ENCODE measurements around the gene SUCNR1.

DNA sequence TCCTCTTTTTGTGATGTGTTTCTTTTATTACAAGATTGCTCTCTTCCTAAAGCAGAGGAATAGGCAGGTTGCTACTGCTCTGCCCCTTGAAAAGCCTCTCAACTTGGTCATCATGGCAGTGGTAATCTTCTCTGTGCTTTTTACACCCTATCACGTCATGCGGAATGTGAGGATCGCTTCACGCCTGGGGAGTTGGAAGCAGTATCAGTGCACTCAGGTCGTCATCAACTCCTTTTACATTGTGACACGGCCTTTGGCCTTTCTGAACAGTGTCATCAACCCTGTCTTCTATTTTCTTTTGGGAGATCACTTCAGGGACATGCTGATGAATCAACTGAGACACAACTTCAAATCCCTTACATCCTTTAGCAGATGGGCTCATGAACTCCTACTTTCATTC lies 7.7 kb downstream of the SUCNR1 start:
- TF ChIP-seq, protein P1, sequence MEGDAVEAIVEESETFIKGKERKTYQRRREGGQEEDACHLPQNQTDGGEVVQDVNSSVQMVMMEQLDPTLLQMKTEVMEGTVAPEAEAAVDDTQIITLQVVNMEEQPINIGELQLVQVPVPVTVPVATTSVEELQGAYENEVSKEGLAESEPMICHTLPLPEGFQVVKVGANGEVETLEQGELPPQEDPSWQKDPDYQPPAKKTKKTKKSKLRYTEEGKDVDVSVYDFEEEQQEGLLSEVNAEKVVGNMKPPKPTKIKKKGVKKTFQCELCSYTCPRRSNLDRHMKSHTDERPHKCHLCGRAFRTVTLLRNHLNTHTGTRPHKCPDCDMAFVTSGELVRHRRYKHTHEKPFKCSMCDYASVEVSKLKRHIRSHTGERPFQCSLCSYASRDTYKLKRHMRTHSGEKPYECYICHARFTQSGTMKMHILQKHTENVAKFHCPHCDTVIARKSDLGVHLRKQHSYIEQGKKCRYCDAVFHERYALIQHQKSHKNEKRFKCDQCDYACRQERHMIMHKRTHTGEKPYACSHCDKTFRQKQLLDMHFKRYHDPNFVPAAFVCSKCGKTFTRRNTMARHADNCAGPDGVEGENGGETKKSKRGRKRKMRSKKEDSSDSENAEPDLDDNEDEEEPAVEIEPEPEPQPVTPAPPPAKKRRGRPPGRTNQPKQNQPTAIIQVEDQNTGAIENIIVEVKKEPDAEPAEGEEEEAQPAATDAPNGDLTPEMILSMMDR (conservative IDR thresholded peaks at IDR 0.05; ENCODE audit: low read depth, low read length): no peak
- no peak for TF ChIP-seq EZH2 (IDR thresholded peaks at IDR 0.05; ENCODE audit: borderline replicate concordance, low read depth, low read length, poor library complexity, severe bottlenecking)
